GM12892 (cell line): ENCODE results near the gene MAGOH.
A peak's percentile ranks its signal among the peaks of the same experiment; 100 is the strongest.

Experiments
- DNase-seq: peaks from one replicate; pipeline ENCODE4 v3.0.0; 2011; ENCODE audit not compliant: insufficient read length
- FAIRE-seq: peaks from 2 replicates; lab custom pipeline; 2011; peaks lifted over from hg19 to GRCh38; lab: Jason Lieb, UNC
- POLR2A ChIP-seq: IDR thresholded peaks from 2 replicates; pipeline ENCODE4 v1.6.1; 2011; ENCODE audit warnings: low read depth, low read length, control low read depth
- POLR2AphosphoS5 ChIP-seq: IDR thresholded peaks from 2 replicates; pipeline ENCODE4 v1.6.1; 2011; ENCODE audit warnings: low read depth, low read length, control low read depth
- TAF1 ChIP-seq: IDR thresholded peaks from 2 replicates; pipeline ENCODE4 v1.6.1; 2011; ENCODE audit warnings: low read depth, mild to moderate bottlenecking, control low read depth, low read length, borderline replicate concordance

MAGOH gene

DNA sequence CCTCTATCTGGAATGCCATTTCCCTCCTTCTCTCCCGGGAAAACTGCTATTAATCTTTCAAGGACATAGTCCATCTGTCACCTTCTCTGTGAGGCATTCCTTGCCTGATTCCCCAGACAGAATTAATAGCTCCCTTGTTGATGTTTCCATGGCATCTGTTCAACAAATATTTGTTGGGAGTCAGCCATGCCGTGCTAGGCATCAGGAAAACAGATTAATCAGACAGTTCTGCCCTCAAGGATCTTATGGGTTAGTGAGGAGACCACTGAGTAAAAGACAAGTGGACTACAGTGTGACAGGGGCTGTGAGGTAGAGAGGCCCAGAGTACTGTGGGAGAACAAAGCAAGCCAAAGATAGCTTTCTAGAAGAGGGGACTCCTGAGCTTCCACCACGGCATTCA is 11.4 kb upstream of the MAGOH start:
- FAIRE-seq, result no peak
- no peak for TF ChIP-seq TAF1
- TF ChIP-seq POLR2A, result no peak
- no peak for TF ChIP-seq POLR2AphosphoS5
- no peak for DNase-seq

DNA sequence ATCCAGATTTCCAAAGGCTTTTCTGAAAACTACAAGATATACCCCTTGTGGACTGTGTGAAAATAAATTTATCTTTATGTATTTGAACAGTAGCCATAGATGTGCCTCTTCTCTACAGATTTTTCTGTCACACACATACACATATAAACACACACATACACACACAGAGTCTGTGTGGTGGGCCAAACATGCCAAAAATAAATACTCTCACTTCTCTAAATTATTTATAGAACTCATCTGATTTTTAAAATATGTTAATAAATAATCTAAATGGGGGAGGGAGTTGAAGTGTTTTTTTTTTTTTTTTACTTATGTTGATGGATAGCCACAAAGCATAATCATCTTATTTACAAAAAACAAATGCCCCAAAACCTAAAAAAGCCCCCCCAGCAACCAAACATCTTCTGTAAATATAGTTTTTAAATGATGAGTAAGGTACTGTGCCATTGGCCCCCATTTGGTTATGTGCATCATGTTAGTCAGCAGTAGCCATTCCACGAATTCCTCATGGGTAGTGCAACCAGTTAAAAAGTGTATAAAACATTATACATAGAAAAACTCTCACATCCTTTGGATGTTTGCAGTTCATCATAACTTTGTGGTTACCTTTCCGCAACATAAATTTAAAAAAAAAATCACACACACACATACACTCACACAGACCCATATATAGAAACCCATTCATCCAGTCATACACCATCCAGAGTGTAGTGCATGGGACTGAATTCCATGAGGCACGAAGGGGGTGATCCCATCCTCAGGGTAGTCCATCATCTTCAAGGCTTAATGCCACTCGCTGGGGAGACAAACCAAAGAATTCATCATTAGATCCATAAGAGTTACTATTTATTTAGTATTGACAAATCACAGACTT is 8.2 kb upstream of the MAGOH start:
- DNase-seq (no peak), FAIRE-seq (no peak)
- no peak for TF ChIP-seq TAF1
- TF ChIP-seq POLR2A, result no peak
- no peak for TF ChIP-seq POLR2AphosphoS5

DNA sequence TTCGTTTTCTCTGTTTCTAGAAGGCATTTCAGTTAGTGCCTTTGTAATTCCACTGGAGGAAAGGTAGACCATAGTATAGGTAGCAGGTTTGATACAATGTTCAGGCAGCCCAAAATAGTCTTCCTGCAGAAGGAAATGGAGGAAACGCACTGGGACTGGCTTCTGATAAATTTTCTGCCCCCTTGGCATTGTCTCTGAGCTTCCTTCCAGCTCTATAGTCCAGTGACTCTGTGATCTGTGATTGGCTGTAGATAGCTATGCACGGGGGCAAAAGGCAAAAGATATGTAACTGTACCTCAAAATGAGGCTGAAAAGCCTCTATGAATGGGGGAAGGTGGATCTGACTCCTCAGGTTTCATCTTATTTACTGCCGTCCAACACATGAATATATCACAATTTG is 5.8 kb upstream of the MAGOH start:
- FAIRE-seq (no peak), DNase-seq (no peak)
- TF ChIP-seq POLR2AphosphoS5 (no peak), TAF1 (no peak), POLR2A (no peak)

DNA sequence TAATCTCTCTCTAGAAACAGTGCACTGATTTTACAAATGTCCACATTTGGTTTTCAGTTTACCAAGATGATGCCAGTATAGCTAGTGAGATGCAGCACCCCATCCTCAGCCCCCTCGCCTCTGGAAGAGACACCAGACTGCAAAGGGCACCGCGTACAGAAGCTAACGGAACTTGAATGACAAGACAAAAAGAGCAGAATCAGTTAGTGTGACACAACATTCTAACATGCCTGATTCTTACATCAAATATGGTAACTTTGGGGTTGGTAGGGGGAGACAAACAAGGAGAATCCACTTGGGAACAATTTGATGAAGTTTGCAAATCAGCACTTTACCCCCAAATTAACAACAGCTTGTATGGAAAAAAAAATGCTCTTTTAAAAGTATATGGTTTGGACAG is 4.1 kb upstream of the MAGOH start:
- FAIRE-seq (no peak), DNase-seq (no peak)
- no peak for TF ChIP-seq POLR2AphosphoS5

DNA sequence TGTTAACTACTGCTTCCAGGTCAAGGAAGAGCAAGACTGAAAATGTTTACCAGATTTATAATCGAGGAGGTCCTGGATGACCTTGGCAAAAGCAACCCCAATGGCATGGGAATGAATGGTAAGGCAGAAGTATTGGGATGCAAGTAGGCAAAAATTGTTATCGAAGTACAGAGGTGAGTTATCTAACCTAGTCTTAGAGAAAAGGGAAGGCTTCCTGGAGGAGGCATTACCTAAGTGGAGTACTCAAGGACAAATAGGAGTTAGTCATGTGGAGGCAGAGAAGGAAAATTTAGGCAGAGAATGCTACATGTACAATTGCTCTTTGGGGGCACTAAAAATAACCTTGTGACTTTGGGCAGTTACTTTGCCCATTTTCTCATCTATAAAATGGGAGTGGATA is 3.5 kb upstream of the MAGOH start:
- TF ChIP-seq TAF1 (no peak), POLR2AphosphoS5 (no peak), POLR2A (no peak)
- FAIRE-seq (no peak), DNase-seq (no peak)

DNA sequence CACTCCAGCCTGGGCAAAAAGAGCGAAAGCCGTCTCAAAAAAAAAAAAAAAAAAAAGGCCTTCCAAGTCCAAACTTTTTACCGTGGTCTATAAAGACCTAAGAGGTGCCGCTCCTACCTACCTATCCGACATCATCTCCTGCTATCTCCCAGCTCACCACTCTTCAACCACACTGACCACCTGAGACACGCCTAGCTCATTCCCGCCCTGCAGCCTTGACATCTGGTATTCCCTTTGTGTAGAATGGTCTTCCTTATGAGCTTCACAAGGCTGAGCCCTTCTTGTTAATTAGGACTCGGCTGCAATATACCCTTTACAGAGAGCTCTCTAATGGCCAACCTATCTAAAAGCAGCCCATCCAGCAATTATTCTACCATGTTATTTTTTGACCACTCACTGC is 680 bp downstream of the MAGOH start:
- TF ChIP-seq TAF1 (no peak), POLR2A (no peak)
- FAIRE-seq, result peak; percentile 40
- no peak for DNase-seq

DNA sequence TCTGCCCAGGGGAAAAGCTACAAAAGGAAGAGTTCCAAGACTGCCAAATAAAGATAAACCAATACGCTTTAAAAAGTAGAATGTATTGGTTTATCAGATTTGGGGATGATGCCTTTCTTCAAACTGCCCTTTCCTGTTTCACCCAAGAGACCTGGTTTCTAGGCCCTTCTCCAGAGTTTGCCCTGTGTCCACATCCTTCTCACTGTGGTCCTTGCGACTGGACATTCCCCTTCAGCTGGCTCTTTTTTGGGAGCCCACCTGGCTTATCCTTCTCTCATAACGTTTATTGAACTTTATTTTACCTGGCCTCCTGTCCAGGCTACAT is 17.4 kb downstream of the MAGOH start:
- no peak for TF ChIP-seq POLR2A
- TF ChIP-seq TAF1, result no peak
- no peak for TF ChIP-seq POLR2AphosphoS5
- DNase-seq (no peak), FAIRE-seq (no peak)

DNA sequence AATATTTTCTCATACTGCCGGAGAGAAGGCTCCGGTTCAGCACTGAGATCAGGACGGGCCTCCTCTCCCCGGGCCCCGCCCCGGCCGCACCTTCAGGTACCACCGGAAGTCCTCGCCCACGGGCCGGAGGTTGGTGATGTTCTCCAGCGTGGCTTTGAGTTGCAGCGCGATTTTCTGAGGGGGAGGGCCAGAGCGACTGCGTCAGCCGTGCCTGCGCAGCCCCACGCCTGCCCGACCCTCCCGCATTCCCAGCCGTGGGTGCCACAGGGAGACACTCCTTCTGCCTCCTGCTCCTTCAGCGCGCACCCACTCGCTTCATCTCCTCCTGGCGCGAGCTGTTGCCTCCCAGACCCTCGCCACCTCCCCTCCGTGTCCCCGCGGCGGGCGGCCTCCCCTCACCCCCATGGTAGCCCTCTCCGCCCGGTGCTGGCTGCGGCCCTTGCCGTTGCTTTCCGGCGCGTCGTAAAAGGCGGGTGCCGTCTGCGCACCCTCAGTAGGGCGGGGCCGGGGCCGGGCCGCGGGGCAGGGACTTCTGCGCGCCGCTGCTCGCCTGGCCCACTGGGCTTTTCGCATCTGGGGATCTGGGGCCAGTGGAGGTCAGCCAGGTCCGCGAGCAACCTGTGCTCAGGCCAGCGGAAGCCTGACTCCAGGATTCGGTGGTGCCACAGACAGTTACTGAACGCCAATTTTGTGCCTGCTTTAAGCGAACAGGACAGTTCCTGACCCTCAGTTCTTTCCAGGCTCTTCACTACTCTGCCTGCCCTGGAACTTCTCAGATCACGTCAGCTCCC is 18.0 kb downstream of the MAGOH start, which contains the start of gene CZIB:
Gene CZIB, minus strand, starts transcription at position 464 of the 791 bp plus-strand sequence. Its CDS starts 59 bp downstream, at position 405.
- peak; percentile 95 for FAIRE-seq

DNA sequence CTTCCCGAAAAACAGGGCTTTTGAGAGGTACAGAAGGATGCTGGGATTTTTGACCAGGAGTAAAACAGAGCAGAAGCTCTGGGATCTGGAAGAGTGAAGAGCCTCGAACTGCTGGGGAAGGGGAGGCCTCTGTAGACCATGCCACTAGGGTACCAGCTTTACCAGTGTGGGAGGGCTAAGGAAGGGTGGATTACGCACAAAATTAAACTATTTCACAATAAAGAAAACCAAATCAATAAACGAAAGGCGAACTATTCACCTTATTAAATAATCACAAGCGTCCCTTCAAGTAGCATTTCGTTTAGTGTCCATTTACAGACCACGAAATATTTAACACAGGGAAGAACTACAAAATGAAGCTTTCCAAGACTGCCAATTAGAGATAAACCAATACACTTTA is 18.6 kb downstream of the MAGOH start:
- TF ChIP-seq TAF1 (no peak), POLR2AphosphoS5 (no peak), POLR2A (no peak)
- FAIRE-seq (no peak), DNase-seq (no peak)

More for the DNA sequence above, 18.0 kb downstream of the MAGOH start, which contains the start of gene CZIB:
- DNase-seq, result peak; percentile 90
- peak; percentile 58; the same call in 1 of the 2 replicates for TF ChIP-seq TAF1
- TF ChIP-seq POLR2A, result peak; percentile 95
- peak; percentile 98 for TF ChIP-seq POLR2AphosphoS5

DNA sequence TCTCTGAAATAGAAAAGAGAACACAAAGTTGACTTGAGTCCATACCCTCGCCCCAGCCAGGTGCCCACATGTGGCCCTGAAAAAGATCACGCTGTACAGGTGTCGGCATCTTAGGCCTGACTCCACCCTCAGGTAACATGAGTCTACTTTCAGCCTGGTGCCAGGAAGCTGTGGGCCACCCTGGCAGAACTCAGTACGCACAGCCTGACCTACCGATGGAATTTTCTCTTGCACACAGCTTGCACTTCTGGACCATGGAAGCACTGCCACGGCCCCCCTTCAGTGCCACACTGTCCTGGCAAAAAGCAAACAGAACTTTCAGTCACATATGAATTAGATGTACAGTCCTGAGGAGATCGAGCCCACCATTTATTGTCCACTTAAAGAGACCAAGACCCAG is 20.1 kb downstream of the MAGOH start:
- FAIRE-seq (no peak), DNase-seq (no peak)

DNA sequence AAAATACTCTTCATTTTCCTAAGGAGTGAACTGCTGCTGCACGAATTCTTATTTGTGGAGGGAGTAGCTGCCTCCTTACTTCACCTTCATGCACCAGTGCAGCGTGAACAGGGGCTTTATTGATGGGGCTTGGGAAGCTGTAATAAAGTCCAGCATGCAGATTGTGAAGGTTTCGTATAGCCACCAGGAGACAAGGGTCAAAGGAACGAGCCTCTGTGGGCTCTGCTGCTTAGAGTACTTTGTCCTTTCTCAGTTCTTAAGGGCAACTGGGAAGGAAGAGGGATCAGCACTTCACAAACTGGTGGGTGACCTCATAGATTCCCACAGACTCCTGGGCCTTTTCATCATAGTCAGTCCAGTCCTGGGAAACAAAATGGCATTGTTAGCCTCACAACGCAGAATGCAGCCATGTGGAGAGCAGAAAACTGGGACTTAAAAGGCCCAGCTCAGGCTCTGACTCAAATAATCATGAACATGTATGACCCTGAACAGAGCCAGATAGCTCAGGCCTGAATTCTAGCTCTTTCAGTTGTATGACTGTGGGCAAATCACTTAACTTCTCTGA is 23.9 kb downstream of the MAGOH start:
- no peak for DNase-seq
- TF ChIP-seq POLR2A (no peak), TAF1 (no peak), POLR2AphosphoS5 (no peak)
- no peak for FAIRE-seq

More for the DNA sequence above, 20.1 kb downstream of the MAGOH start:
- TF ChIP-seq POLR2A (no peak), POLR2AphosphoS5 (no peak), TAF1 (no peak)

DNA sequence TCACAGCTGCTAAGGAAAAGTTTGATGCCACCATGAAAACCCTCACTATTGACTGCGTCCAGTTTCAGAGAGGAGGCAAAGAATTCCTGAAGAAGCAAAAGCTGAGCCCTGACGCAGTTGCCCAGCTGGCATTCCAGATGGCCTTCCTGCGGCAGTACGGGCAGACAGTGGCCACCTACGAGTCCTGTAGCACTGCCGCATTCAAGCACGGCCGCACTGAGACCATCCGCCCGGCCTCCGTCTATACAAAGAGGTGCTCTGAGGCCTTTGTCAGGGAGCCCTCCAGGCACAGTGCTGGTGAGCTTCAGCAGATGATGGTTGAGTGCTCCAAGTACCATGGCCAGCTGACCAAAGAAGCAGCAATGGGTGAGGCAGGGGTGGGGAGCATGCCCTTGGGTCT is 27.4 kb downstream of the MAGOH start:
- FAIRE-seq (no peak), DNase-seq (no peak)
- TF ChIP-seq TAF1 (no peak), POLR2A (no peak), POLR2AphosphoS5 (no peak)

DNA sequence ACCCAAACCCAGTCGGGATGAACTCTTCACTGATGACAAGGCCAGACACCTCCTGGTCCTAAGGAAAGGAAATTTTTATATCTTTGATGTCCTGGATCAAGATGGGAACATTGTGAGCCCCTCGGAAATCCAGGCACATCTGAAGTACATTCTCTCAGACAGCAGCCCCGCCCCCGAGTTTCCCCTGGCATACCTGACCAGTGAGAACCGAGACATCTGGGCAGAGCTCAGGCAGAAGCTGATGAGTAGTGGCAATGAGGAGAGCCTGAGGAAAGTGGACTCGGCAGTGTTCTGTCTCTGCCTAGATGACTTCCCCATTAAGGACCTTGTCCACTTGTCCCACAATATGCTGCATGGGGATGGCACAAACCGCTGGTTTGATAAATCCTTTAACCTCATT is 28.0 kb downstream of the MAGOH start:
- TF ChIP-seq POLR2AphosphoS5 (no peak), TAF1 (no peak), POLR2A (no peak)
- no peak for FAIRE-seq

More for the DNA sequence above, 28.0 kb downstream of the MAGOH start:
- DNase-seq, result no peak
